HUES64 (cell line): ENCODE results near the gene CXCL3.

Experiments used
- H3K27ac ChIP-seq: 2 replicates; pipeline ENCODE4 v1.7.0; 2013; ENCODE audit warnings: low read depth, low read length, inconsistent platforms
- H3K27me3 ChIP-seq: 2 replicates; pipeline ENCODE4 v1.6.1; 2013; ENCODE audit warnings: mild to moderate bottlenecking, low read length; ENCODE audit not compliant: insufficient read depth
- H3K36me3 ChIP-seq: 2 replicates; pipeline ENCODE4 v1.6.1; 2013; ENCODE audit warnings: mild to moderate bottlenecking, low read length; ENCODE audit not compliant: insufficient read depth
- H3K4me1 ChIP-seq: 2 replicates; pipeline ENCODE4 v1.6.1; 2013; ENCODE audit warnings: mild to moderate bottlenecking, low read length, moderate library complexity; ENCODE audit not compliant: insufficient read depth
- H3K4me3 ChIP-seq: 2 replicates; pipeline ENCODE4 v1.5.1; 2013; ENCODE audit warnings: mild to moderate bottlenecking, low read length, moderate library complexity
- H3K9ac ChIP-seq: 2 replicates; pipeline ENCODE4 v1.6.1; 2013; ENCODE audit warnings: mild to moderate bottlenecking, low read depth, low read length
- H3K9me3 ChIP-seq: 2 replicates; pipeline ENCODE4 v1.6.1; 2013; ENCODE audit warnings: low read depth, low read length; ENCODE audit not compliant: insufficient read depth
- WGBS: fragments of 150-250, 120-280 bp; methylation state at CpG from one replicate; pipeline ENCODE4 v1.1.7; 2013; ENCODE audit warnings: missing lambda C conversion rate; 5-methylcytosine and 5-hydroxymethylcytosine counted together

CXCL3 gene

GRCh38 chr4:74066232-74066631 is 27.7 kb upstream of the CXCL3 start:
- Histone ChIP-seq H3K4me3 (no peak overlapping the region), H3K4me1 (peaks cover 5% of the 10 kb centered on the region; the same call in 1 of the 2 replicates), H3K27me3 (no peaks in the 10 kb centered on the region), H3K9ac (no peak overlapping the region), H3K27ac (no peak overlapping the region), H3K36me3 (no peaks in the 10 kb centered on the region), H3K9me3 (peaks cover 25% of the 10 kb centered on the region)
- 93% methylated on average over 2 of the region's 2 CpGs for WGBS

GRCh38 chr4:74065115-74065642 is 26.7 kb upstream of the CXCL3 start:
- Histone ChIP-seq H3K4me3 (no peak overlapping the region), H3K36me3 (no peaks in the 10 kb centered on the region), H3K9ac (no peak overlapping the region), H3K4me1 (peaks cover 5% of the 10 kb centered on the region; the same call in 1 of the 2 replicates), H3K9me3 (peaks cover 25% of the 10 kb centered on the region), H3K27ac (no peak overlapping the region), H3K27me3 (no peaks in the 10 kb centered on the region)
- 85% methylated on average over 5 of the region's 6 CpGs for WGBS

GRCh38 chr4:74063859-74064258 is 25.4 kb upstream of the CXCL3 start:
- H3K36me3 ChIP-seq, result no peaks in the 10 kb centered on the region
- no peaks in the 10 kb centered on the region for H3K27me3 ChIP-seq
- H3K9ac ChIP-seq, result no peak overlapping the region
- H3K9me3 ChIP-seq, result peaks cover 14% of the 10 kb centered on the region
- H3K4me3 ChIP-seq, result no peak overlapping the region
- H3K4me1 ChIP-seq, result peaks cover 5% of the 10 kb centered on the region; the same call in 1 of the 2 replicates
- WGBS, result 97% methylated on average over 1 of the region's 1 CpG
- H3K27ac ChIP-seq, result no peak overlapping the region

- Histone ChIP-seq H3K9ac (no peak overlapping the region), H3K4me1 (peaks cover 5% of the 10 kb centered on the region; the same call in 1 of the 2 replicates), H3K9me3 (peaks cover 6% of the 10 kb centered on the region; the same call in 1 of the 2 replicates), H3K4me3 (no peak overlapping the region), H3K27ac (no peak overlapping the region), H3K36me3 (no peaks in the 10 kb centered on the region), H3K27me3 (no peaks in the 10 kb centered on the region)
These were observed 24.5 kb upstream of the CXCL3 start for GRCh38 chr4:74062953-74063352.

GRCh38 chr4:74061430-74061829 is 22.9 kb upstream of the CXCL3 start:
- Histone ChIP-seq H3K27ac (no peak overlapping the region), H3K36me3 (no peaks in the 10 kb centered on the region), H3K4me1 (peaks cover 13% of the 10 kb centered on the region), H3K9ac (no peak overlapping the region), H3K27me3 (no peaks in the 10 kb centered on the region), H3K9me3 (no peaks in the 10 kb centered on the region), H3K4me3 (no peak overlapping the region)

GRCh38 chr4:74059161-74059829 is 20.8 kb upstream of the CXCL3 start:
- H3K9me3 ChIP-seq, result no peaks in the 10 kb centered on the region
- H3K27me3 ChIP-seq, result no peaks in the 10 kb centered on the region
- H3K27ac ChIP-seq, result no peak overlapping the region
- no peaks in the 10 kb centered on the region for H3K36me3 ChIP-seq
- H3K9ac ChIP-seq, result no peak overlapping the region
- H3K4me3 ChIP-seq, result no peak overlapping the region
- H3K4me1 ChIP-seq, result peaks cover 13% of the 10 kb centered on the region
- WGBS, result 93% methylated on average over 2 of the region's 2 CpGs

- no peaks in the 10 kb centered on the region for H3K27me3 ChIP-seq
- no peak overlapping the region for H3K4me3 ChIP-seq
- WGBS, result 93% methylated on average over 3 of the region's 4 CpGs
- peaks cover 16% of the 10 kb centered on the region for H3K4me1 ChIP-seq
- no peak overlapping the region for H3K27ac ChIP-seq
- H3K9ac ChIP-seq, result no peak overlapping the region
- no peaks in the 10 kb centered on the region for H3K36me3 ChIP-seq
- H3K9me3 ChIP-seq, result no peaks in the 10 kb centered on the region
These were observed 19.7 kb upstream of the CXCL3 start for GRCh38 chr4:74058048-74058651.

GRCh38 chr4:74057588-74057987 is 19.1 kb upstream of the CXCL3 start:
- H3K27me3 ChIP-seq, result no peaks in the 10 kb centered on the region
- no peaks in the 10 kb centered on the region for H3K9me3 ChIP-seq
- no peak overlapping the region for H3K4me3 ChIP-seq
- 94% methylated on average over 1 of the region's 1 CpG for WGBS
- no peak overlapping the region for H3K27ac ChIP-seq
- H3K4me1 ChIP-seq, result peaks cover 16% of the 10 kb centered on the region
- H3K36me3 ChIP-seq, result no peaks in the 10 kb centered on the region
- H3K9ac ChIP-seq, result no peak overlapping the region

GRCh38 chr4:74056858-74057562 is 18.5 kb upstream of the CXCL3 start:
- Histone ChIP-seq H3K27me3 (no peaks in the 10 kb centered on the region), H3K4me1 (peaks cover 16% of the 10 kb centered on the region), H3K9ac (no peak overlapping the region), H3K9me3 (no peaks in the 10 kb centered on the region), H3K36me3 (no peaks in the 10 kb centered on the region), H3K4me3 (no peak overlapping the region), H3K27ac (no peak overlapping the region)
- WGBS, result 100% methylated on average over 4 of the region's 4 CpGs

GRCh38 chr4:74056114-74056857 is 17.8 kb upstream of the CXCL3 start:
- Histone ChIP-seq H3K27ac (no peak overlapping the region), H3K27me3 (no peaks in the 10 kb centered on the region), H3K36me3 (no peaks in the 10 kb centered on the region), H3K4me3 (no peak overlapping the region), H3K9me3 (no peaks in the 10 kb centered on the region), H3K9ac (no peak overlapping the region), H3K4me1 (peaks cover 16% of the 10 kb centered on the region)
- 14% methylated on average over 1 of the region's 1 CpG for WGBS

GRCh38 chr4:74055498-74055897 is 17.0 kb upstream of the CXCL3 start:
- Histone ChIP-seq H3K9me3 (no peaks in the 10 kb centered on the region), H3K9ac (no peak overlapping the region), H3K36me3 (no peaks in the 10 kb centered on the region), H3K4me1 (peaks cover 16% of the 10 kb centered on the region), H3K27ac (no peak overlapping the region), H3K27me3 (no peaks in the 10 kb centered on the region), H3K4me3 (no peak overlapping the region)
- WGBS, result 93% methylated on average over 3 of the region's 3 CpGs
